ENCODE results near the gene KIT.

DNA sequence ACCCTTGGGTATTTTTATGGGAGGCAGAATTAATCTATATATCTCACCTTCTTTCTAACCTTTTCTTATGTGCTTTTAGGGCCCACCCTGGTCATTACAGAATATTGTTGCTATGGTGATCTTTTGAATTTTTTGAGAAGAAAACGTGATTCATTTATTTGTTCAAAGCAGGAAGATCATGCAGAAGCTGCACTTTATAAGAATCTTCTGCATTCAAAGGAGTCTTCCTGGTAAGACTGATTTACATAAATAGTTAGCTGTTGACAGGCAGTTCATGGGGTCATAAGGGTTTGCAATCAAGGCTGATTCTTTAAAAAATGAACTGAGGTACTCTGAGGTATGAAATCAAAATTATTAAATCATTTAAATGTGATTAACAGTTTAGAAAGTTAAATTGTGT, 71.5 kb downstream of the KIT start:
- TF ChIP-seq, protein P1, sequence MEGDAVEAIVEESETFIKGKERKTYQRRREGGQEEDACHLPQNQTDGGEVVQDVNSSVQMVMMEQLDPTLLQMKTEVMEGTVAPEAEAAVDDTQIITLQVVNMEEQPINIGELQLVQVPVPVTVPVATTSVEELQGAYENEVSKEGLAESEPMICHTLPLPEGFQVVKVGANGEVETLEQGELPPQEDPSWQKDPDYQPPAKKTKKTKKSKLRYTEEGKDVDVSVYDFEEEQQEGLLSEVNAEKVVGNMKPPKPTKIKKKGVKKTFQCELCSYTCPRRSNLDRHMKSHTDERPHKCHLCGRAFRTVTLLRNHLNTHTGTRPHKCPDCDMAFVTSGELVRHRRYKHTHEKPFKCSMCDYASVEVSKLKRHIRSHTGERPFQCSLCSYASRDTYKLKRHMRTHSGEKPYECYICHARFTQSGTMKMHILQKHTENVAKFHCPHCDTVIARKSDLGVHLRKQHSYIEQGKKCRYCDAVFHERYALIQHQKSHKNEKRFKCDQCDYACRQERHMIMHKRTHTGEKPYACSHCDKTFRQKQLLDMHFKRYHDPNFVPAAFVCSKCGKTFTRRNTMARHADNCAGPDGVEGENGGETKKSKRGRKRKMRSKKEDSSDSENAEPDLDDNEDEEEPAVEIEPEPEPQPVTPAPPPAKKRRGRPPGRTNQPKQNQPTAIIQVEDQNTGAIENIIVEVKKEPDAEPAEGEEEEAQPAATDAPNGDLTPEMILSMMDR (IDR thresholded peaks at IDR 0.05; ENCODE audit: insufficient read depth, low read length, poor library complexity, severe bottlenecking) = no peak
- TF ChIP-seq EZH2phosphoT487 (conservative IDR thresholded peaks at IDR 0.05; ENCODE audit: low read length) = no peak

Data from SU-DHL-6 (cell line).